ENCODE results near the gene CHI3L2. TPM values are rescaled to one million over a fixed set of nuclear protein-coding genes. Genes with fewer than 3 reads are reported as not detected.
A peak's percentile ranks its signal among the peaks of the same experiment; 100 is the strongest.
"Not testable (repeated sequence)": the region's sequence is repeated elsewhere in the genome, so short reads cannot be mapped to it uniquely, and the experiment has no call there.

CHI3L2 gene
- total and polyA plus RNA-seq, 8 donors, result 0.33 to 222 (median 0.56) TPM

- intact Hi-C loops (cut with DNase I), result no loop called here
- ATAC-seq, result no peak
- H3K27ac ChIP-seq, result no peak overlapping the region
- DNase-seq, result no peak
- no peak overlapping the region for H3K4me3 ChIP-seq
- no peak for TF ChIP-seq CTCF (IDR thresholded peaks at IDR 0.05)
- peaks cover 0 to 46% of the 10 kb centered on the region in 2 donors for H3K4me1 ChIP-seq
- H3K27me3 ChIP-seq, result no peaks in the 10 kb centered on the region
- no peaks in the 10 kb centered on the region for H3K9me3 ChIP-seq
- no peaks in the 10 kb centered on the region for H3K36me3 ChIP-seq
Observed at GRCh38 chr1:111211921-111212320, 15.6 kb upstream of the CHI3L2 start.

DNA sequence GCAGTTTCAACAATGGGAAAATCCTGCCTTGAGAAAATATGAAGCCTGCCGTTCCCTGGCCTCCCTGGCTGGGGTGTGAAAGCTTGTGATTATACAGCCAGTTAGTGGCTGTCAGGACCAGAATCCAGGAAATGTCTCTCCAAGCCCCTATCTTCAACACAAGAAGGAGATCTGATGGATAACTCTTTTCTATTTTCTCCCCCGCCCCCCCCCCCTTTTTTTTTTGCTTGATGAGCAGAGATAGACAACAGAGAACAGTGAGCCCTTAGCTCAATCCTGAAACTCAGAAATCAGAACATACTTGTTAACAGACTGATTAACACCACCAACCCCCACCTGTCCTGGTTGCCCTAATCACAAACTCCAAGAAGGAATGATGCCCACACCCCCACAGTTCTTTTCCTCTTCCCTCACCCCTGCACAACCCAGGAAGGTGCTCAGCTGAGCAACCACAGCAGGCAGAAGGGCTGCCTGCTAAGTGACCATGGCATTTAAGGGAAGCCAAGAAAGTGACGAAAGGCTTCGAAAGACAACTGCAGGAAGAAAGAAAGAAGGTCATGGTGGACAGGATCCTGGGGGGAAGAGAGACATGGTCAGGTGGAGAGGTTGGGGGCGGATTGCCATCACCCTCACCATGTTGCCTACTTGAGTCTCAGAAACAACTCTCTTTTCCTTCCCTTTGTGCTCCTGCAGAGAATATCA, 14.7 kb upstream of the CHI3L2 start:
- Histone ChIP-seq H3K36me3 (no peaks in the 10 kb centered on the region), H3K9me3 (no peaks in the 10 kb centered on the region), H3K4me3 (no peak overlapping the region), H3K27me3 (no peaks in the 10 kb centered on the region), H3K4me1 (peaks cover 0 to 52% of the 10 kb centered on the region in 2 donors), H3K27ac (peak overlapping the region in 1 of 2 donors; percentile 64)
- intact Hi-C loops (cut with DNase I), result no loop called here
- ATAC-seq (peak; percentile 42), DNase-seq (no peak)
- no peak for TF ChIP-seq CTCF (IDR thresholded peaks at IDR 0.05)

- peak in 1 of 4 donors; percentile 43 for DNase-seq
- H3K27ac ChIP-seq, result peak overlapping the region in 1 of 2 donors; percentile 64
Observed at GRCh38 chr1:111213412-111213811, 14.1 kb upstream of the CHI3L2 start.

GRCh38 chr1:111214074-111214801, 13.3 kb upstream of the CHI3L2 start:
- no peak for ATAC-seq
- intact Hi-C loops (cut with DNase I), result no loop called here
- Histone ChIP-seq H3K36me3 (no peaks in the 10 kb centered on the region), H3K27ac (no peak overlapping the region), H3K4me1 (peaks cover 0 to 55% of the 10 kb centered on the region in 2 donors), H3K9me3 (no peaks in the 10 kb centered on the region), H3K27me3 (no peaks in the 10 kb centered on the region), H3K4me3 (no peak overlapping the region)
- TF ChIP-seq CTCF (IDR thresholded peaks at IDR 0.05), result no peak
- DNase-seq, result no peak

More at GRCh38 chr1:111213412-111213811, 14.1 kb upstream of the CHI3L2 start:
- H3K27me3 ChIP-seq, result no peaks in the 10 kb centered on the region
- no peaks in the 10 kb centered on the region for H3K36me3 ChIP-seq
- peaks cover 0 to 52% of the 10 kb centered on the region in 2 donors for H3K4me1 ChIP-seq
- H3K9me3 ChIP-seq, result no peaks in the 10 kb centered on the region
- TF ChIP-seq CTCF (IDR thresholded peaks at IDR 0.05), result no peak
- ATAC-seq, result no peak
- no peak overlapping the region for H3K4me3 ChIP-seq
- intact Hi-C loops (cut with DNase I), result no loop called here

- Histone ChIP-seq H3K27ac (no peak overlapping the region), H3K36me3 (no peaks in the 10 kb centered on the region), H3K4me3 (no peak overlapping the region), H3K4me1 (peaks cover 0 to 62% of the 10 kb centered on the region in 2 donors), H3K27me3 (no peaks in the 10 kb centered on the region), H3K9me3 (no peaks in the 10 kb centered on the region)
- ATAC-seq (no peak), DNase-seq (no peak)
- TF ChIP-seq CTCF (IDR thresholded peaks at IDR 0.05), result no peak
- intact Hi-C loops (cut with DNase I), result no loop called here
Observed at GRCh38 chr1:111214884-111215283, 12.6 kb upstream of the CHI3L2 start.

GRCh38 chr1:111215285-111215684, 12.2 kb upstream of the CHI3L2 start:
- DNase-seq; ATAC-seq; H3K4me3 ChIP-seq; H3K9me3 ChIP-seq; H3K36me3 ChIP-seq; intact Hi-C loops (cut with DNase I); H3K27me3 ChIP-seq: not testable (repeated sequence)
- H3K27ac ChIP-seq, result peak overlapping the region in 1 of 2 donors; percentile 60
- H3K4me1 ChIP-seq, result peaks cover 0 to 66% of the 10 kb centered on the region in 2 donors
